ENCODE data around the gene SYT11.

GRCh38 chr1:155912056-155912536 lies 52.7 kb downstream of the SYT11 start:
- TF ChIP-seq REST (tag by site-specific recombination; IDR thresholded peaks at IDR 0.05) (no peak), ZNF221 (tag by site-specific recombination; IDR thresholded peaks at IDR 0.05; ENCODE audit: borderline replicate concordance) (no peak), ZBTB21 (tag by site-specific recombination; IDR thresholded peaks at IDR 0.05) (no peak), HOXA7 (CRISPR knock-in tag; IDR thresholded peaks at IDR 0.05; ENCODE audit: borderline replicate concordance) (no peak), ZNF274 (IDR thresholded peaks at IDR 0.05; ENCODE audit: low read length) (no peak), ZNF274 (tag by site-specific recombination; IDR thresholded peaks at IDR 0.05; ENCODE audit: borderline replicate concordance) (no peak), CTCF (tag by site-specific recombination; IDR thresholded peaks at IDR 0.05) (no peak), ZNF600 (tag by site-specific recombination; IDR thresholded peaks at IDR 0.05) (peak; percentile 65), ZNF830 (tag by site-specific recombination; IDR thresholded peaks at IDR 0.05; ENCODE audit: low read depth) (no peak), ZNF10 (tag by site-specific recombination; IDR thresholded peaks at IDR 0.05) (no peak), ZNF24 (tag by site-specific recombination; IDR thresholded peaks at IDR 0.05) (no peak)

Measured in HEK293 (cell line).